Sciatic nerve (tissue), 2 donors: ENCODE results near the gene ADGRA1. TPM values are rescaled to one million over a fixed set of nuclear protein-coding genes. Genes with fewer than 3 reads are reported as not detected.

Experiments used
- ATAC-seq: fragments of 200-7000 bp; cut with Tn5 transposase; one replicate; pipeline ENCODE4 v1.9.1; 2020; ENCODE audit warnings: mild to moderate bottlenecking, moderate library complexity
- DNase-seq: peaks from one replicate; pipeline ENCODE4 v3.0.0-alpha.2; 2020; ENCODE audit warnings: low spot score
- intact Hi-C: fragments of 100-400 bp; cut with DNase I; formaldehyde crosslinking; loops from one replicate; pipeline ENCODE4 v1.14.2; 2022
- total RNA-seq: library from RNA; stranded (reverse); fragmentation: NEBNext Ultra II Directional; extraction: Animal tissue kit (Norgen Biotek cat#: 25700); gene quantifications from one replicate; pipeline ENCODE4 v1.2.1, GENCODE V29; 2021
- donor health status: DM: no; HTN: no; CAD: no.
- donor health status: DM: no; HTN: no; CAD: no.

Gene ADGRA1
- total RNA-seq, 1 donor from 2014 or later: 0.13 TPM

DNA sequence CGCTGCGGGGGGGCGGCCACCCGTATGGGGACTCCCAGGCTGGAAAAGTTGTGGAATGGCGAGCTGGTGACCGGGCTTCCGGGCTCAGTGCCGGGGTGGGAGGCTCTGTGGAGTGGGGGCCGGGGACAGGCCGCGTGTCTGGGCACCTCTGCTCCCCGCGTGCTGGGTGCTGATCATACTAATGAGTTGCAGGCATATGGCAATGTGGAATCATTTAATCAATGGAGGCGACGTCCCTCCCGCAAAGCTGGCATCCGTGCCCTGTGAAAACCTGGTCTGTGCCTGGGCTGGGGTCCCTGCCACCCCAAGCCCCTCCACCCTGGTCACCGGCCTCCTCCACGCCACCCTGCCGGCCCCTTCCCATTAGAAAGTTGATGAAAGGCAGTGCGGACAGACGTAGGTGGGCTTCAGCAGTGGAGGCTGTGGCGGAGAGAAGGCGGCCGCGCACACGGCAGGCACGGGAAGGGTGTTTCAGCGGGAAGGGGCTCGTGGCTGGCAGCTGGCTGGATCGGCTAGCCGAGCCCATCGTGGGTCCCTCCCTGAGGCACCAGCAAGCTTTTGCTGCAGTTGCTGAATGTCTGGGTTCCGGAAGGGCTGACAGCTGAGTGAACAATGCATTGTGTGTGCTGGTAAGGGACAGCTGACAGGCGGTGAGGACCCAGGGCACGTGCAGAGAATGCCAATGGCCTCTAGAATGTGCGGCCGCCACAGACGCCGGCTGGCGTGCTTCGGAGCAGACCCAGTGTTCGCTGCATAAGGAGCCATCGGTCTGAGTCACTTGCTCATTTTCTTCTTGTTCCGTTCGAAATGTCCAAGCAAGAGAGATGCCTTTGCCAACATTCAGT lies 1.5 kb downstream of the ADGRA1 start:
- ATAC-seq: no peak
- no peak for DNase-seq
- intact Hi-C loops: no loop called here

GRCh38 chr10:133090101-133090500 lies 2.4 kb downstream of the ADGRA1 start:
- intact Hi-C loops: no loop called here
- ATAC-seq: no peak
- no peak for DNase-seq

GRCh38 chr10:133090654-133091053 lies 2.9 kb downstream of the ADGRA1 start:
- intact Hi-C loops: no loop called here
- ATAC-seq: no peak
- no peak for DNase-seq

DNA sequence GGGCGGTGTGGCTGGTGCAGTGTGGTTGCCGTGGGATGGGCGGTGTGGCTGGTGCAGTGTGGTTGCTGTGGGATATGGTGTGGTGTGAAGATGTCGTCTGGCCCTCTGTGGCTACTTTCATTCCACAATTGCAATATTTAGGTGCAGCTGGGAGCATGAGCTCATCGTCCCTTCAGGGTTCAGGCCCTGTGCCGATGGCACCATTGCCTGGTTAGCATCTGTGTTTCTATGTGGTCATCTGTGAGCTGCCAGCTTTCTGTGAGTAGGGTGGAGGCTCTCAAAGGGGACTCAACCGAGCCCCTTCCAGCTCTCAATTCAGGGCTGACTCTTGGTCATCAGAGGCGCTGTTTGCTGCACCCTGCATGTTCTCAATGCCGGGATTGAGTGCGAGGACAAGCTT lies 3.6 kb downstream of the ADGRA1 start:
- ATAC-seq (no peak), DNase-seq (no peak)
- intact Hi-C loops: no loop called here

DNA sequence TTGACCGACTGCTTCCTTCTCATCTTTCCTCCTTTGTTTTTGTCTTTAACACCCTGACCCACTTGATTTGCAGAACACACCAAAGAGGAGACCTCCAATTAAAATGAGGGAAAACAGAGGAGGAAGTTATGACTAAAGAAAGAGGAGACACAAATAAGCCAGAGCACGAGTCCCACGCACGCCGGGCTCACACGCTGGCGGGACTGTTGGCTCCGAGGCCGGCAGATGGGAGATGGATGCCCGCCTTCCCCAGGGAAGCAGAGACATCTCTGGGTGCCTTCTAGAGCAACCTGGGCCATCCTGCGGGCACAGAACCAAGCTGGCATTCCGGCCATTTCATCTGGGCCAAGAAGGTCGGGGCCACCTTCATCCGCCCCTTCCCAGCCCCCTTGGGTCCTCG lies 5.6 kb downstream of the ADGRA1 start:
- no peak for DNase-seq
- intact Hi-C loops: no loop called here

GRCh38 chr10:133094286-133094685 lies 6.6 kb downstream of the ADGRA1 start:
- intact Hi-C loops: no loop called here
- DNase-seq (no peak), ATAC-seq (no peak)

More for the DNA sequence above, 5.6 kb downstream of the ADGRA1 start:
- no peak for ATAC-seq

DNA sequence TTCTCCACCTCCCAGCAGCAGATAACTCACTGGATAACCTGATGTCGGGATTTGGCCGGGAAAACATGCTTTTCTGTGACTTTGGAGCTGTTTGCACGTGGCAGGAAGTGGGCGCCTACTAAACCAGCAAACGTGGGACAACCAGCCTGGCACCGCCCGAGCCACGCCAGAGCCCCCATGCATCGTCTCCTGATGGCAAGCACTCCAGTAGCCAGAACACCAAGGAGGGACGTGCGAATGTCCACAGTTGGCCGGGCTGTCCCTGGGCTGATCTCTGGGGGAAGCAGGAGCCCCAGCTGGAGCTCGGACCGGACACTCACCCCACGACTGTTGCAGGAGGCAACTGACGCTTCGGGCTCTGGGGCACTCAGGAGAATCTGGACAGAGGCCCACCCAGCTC lies 7.1 kb downstream of the ADGRA1 start:
- no peak for DNase-seq
- intact Hi-C loops: no loop called here
- ATAC-seq: no peak

DNA sequence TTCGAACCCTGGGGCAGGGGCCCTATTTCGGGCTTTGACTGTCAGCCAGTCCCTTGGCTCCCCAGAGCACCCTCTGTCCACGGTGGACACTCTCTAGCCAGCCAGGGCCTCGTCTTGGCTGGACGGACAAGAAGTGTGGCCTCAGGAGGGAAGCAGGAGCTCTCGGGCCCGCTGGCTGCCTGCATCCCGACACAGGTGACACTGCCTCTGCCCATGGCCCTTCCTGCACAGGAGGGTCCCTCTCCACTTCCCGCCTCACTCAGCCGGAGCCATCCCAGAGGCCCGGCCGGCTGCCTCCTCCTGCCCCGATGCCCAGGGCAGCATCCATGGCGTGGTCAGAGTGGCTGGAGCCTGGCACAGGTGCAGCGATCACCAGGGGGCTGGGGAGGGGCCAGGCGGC lies 7.9 kb downstream of the ADGRA1 start:
- ATAC-seq: no peak
- no peak for DNase-seq

DNA sequence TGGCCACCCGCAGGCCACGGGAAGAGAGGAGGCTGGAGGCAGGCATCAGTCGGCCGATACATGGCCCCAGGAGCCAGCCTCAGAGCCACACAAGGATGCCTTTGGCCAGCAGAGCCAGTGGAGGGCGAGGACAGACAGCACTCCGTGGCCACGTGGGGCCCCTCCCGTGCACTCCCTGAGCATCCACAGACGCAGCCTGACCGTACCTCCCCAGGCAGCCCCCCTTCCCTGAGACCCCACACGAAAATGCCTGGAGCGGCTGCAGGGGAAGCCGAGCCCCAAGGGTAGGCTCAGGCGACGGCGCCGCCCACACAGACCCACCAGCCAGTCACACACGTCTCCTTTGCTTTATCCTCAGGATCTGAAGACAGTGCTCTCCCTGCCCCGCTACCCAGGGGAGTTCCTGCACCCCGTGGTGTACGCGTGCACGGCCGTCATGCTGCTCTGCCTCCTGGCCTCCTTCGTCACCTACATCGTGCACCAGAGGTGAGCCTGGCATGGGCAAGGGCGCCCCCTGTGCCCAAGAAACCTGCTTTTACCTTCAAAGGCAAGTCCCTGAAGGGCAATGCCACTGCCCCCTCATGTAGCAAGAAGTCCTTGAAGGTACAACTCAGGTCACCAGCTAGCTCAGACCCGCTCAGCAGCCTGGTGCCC lies 9.0 kb downstream of the ADGRA1 start:
- ATAC-seq (no peak), DNase-seq (no peak)
- intact Hi-C loops: no loop called here

More for the DNA sequence above, 7.9 kb downstream of the ADGRA1 start:
- intact Hi-C loops: no loop called here

DNA sequence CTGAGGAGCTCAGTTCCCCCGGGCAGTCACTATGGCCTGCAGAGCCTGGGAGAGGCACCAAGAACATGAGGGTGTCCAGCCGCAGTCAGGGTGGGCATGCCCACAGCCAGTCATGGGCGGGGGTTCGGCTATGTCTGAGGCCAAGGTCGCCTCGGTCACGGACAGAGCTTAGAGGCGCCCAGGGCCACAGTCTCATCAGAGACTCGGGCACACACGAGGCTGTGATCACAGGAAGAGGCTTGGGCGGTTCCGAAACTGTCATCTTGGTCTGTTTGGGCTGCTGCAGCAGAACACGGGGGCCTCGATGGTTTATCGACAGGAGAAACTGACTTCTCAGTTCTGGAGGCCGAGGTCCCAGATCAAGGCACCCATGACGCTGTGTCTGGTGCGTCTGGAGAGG lies 9.7 kb downstream of the ADGRA1 start:
- intact Hi-C loops: no loop called here
- DNase-seq (no peak), ATAC-seq (no peak)

GRCh38 chr10:133097961-133098360 lies 10.2 kb downstream of the ADGRA1 start:
- ATAC-seq (no peak), DNase-seq (no peak)
- intact Hi-C loops: no loop called here

DNA sequence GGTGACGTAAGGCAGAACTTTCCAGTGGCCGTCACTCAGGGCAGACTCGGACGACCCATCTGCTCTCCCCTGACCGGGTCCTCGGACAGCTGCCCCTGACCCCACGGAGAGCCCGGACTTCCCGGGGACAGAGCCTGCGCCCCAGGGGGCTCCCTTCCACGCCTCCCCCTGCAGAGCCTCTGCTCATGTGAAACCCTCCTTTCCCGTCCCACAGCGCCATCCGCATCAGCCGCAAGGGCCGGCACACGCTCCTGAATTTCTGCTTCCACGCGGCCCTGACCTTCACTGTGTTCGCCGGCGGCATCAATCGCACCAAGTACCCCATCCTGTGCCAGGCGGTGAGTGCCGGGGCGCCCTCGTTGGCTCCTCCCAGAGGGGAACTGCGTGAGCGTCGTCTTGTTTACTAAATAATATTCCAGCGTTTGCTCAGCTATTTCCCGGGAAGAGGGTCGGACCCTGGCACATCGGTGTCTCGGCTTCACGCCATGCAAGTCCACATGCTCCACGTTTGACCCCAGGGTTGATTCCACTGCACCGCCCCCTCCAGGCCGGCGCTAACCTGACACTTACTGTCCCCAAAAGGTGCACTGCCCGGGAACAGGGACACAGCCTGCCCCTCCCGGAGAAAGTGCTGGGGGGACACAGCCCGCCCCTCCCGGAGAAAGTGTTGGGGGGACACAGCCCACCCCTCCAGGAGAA lies 10.9 kb downstream of the ADGRA1 start:
- DNase-seq (no peak), ATAC-seq (no peak)
- intact Hi-C loops: no loop called here

- ATAC-seq (no peak), DNase-seq (no peak)
- intact Hi-C loops: no loop called here
Measured at GRCh38 chr10:133099571-133099970, 11.8 kb downstream of the ADGRA1 start.

DNA sequence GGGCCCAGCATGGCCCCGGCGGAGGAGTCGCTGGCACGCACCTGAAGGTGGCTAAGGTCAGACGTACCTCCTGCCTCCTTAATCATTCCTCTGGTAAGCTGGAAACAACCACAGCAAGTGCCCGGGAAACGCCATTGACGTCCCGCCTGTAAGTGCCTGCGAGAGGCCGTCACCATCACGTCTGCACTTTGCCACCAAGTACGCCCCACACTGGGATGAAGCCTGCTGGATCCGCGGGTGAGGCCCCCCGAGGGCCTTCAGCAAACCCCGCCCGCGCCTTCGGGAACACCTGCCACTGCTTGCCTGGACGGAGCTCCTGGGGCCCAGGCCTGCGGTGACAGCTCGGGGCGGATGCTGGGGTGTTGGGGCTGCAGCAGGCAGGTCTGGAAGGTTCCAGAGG lies 12.5 kb downstream of the ADGRA1 start:
- DNase-seq (no peak), ATAC-seq (no peak)
- intact Hi-C loops: no loop called here

DNA sequence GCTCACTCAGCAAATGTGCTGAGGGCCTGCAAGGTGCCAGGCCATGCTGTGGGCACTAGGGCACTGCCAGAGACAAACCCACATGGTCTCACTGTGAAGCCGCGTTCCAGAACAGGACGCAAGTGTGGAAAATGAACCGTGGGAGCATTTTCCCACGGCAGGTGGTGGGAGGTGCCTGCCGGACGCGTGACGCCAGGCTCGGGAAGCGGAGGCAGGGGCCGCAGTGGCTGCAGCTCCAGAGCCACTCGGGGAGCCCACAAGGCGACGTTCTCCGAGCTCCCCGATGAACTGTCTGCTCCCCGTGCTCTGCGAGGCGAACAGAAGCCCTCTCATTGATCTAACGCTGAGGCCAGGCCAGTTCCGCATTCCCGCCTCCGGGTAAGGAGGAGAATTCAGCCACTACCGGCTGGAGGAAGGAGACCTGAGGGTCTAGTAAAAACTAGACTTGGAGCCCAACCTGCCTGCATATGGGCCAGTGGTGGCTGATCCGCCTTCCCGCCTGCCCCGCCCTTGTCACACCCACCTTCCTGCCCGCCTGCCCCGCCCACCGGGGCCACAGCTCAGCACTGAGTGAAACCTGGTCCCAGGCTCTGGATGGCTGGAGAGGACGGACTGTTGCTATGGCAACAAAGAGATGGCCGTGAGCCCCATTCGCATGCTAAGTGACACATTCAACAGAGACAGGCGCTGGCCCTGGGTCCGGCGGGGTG lies 13.1 kb downstream of the ADGRA1 start:
- no peak for DNase-seq
- ATAC-seq: no peak
- intact Hi-C loops: no loop called here

DNA sequence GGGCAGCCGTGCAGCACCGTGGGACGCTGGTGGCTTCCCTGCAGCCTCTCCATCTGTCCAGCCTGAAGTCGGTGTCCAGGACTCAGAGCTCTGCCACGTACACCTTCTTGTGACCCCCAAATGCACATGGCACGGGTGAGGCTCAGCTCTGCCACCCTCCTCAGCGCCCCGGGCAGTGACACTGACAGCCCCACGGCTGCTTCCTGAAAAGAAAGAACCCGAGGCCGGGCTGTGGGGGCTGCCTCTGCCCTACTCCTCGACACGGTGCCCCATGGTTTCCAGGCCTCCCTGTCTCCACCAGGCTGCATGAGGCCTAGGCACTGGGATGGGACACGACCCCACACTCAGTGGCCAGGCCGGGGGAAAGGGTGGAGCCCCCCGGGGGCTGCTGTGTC lies 13.7 kb downstream of the ADGRA1 start:
- no peak for ATAC-seq
- DNase-seq: no peak
- intact Hi-C loops: no loop called here

DNA sequence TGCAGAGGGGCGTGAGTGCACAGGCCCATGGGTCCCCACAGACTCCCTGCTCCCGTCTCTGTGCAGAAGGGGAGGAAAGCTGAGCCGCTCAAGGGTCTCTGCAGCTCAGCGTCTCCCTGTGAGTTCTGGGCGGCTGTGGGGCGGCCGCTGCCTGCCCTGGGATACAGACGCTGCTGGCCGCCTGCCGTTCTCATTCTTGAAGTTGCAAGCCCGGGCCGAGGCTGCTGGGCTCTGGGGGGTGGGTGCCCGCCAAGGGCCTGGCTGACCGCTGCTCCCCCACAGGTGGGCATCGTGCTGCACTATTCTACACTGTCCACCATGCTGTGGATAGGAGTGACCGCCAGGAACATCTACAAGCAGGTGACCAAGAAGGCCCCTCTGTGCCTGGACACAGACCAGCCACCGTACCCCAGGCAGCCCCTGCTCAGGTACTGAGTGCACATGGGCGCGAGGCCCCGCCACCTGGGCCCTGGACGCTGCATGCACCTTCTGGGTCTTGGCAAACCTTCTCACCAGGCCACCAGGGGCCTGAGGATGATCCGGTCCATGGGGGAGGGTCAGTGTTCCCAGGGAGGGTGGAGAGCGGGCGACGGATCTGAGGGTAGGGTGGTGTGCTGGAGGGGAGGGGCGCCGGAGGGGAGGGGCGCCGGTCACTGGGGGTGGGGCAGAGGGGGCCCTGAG lies 14.8 kb downstream of the ADGRA1 start:
- intact Hi-C loops: no loop called here
- DNase-seq (no peak), ATAC-seq (no peak)

DNA sequence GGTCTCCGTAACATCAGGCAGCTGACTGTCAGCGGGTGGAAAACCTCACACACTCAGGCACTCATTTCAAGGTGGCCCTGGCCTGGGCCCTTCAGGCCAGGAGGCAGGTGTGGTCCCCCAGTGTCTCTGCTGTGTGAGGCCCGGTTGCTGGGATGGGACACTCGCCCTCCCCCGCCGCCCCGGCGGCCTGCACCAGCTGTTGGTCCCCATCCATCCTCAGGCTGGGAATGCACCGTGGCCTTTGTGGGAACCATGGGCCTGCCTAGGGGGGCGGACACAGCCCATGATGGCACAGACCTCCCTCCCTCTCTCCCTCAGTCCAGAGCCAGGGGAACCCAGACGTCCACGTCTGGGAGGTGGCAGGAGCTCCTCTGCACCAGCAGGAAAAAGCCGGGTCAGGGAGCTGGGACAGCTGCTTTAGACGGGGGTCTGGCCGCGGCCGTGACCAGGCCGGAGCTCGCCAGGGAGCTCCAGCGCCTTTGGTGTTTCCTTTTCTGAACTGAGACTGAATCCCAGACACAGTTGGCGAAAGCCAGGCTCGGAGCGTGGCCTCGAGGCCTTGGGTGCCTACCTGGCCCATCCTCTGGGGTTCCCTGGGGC lies 15.7 kb downstream of the ADGRA1 start:
- no peak for ATAC-seq
- no peak for DNase-seq
- intact Hi-C loops: no loop called here
